Activated naive CD8-positive, alpha-beta T cell (primary cell): ENCODE results near the gene LMNA.
"Not testable (repeated sequence)": the region's sequence is repeated elsewhere in the genome, so short reads cannot be mapped to it uniquely, and the experiment has no call there.

ENCODE experiments used
- H3K27ac Mint-ChIP-seq: one replicate; pipeline ENCODE4 v1.8.0; 2021; ENCODE audit warnings: mixed read lengths
- H3K27me3 Mint-ChIP-seq: one replicate; pipeline ENCODE4 v1.8.0; 2021; ENCODE audit warnings: mixed read lengths
- H3K36me3 Mint-ChIP-seq: one replicate; pipeline ENCODE4 v1.8.0; 2021; ENCODE audit warnings: mixed read lengths
- H3K4me1 Mint-ChIP-seq: one replicate; pipeline ENCODE4 v1.8.0; 2021; ENCODE audit warnings: low read depth, mixed read lengths
- H3K4me3 Mint-ChIP-seq: one replicate; pipeline ENCODE4 v1.8.0; 2021; ENCODE audit warnings: mild to moderate bottlenecking, mixed read lengths
- H3K9me3 Mint-ChIP-seq: one replicate; pipeline ENCODE4 v1.8.0; 2021; ENCODE audit warnings: low read depth, mixed read lengths

LMNA gene

GRCh38 chr1:156164125-156164831 lies 49.8 kb downstream of the LMNA start:
- H3K27me3 Mint-ChIP-seq = no peaks in the 10 kb centered on the region
- no peak overlapping the region for H3K27ac Mint-ChIP-seq
- no peaks in the 10 kb centered on the region for H3K9me3 Mint-ChIP-seq
- peaks cover 4% of the 10 kb centered on the region for H3K36me3 Mint-ChIP-seq
- no peak overlapping the region for H3K4me3 Mint-ChIP-seq
- H3K4me1 Mint-ChIP-seq = peaks cover 37% of the 10 kb centered on the region

GRCh38 chr1:156165083-156165482 lies 50.6 kb downstream of the LMNA start:
- Mint-ChIP-seq H3K27me3 (no peaks in the 10 kb centered on the region), H3K36me3 (peaks cover 4% of the 10 kb centered on the region), H3K4me3 (no peak overlapping the region), H3K4me1 (peaks cover 31% of the 10 kb centered on the region), H3K9me3 (no peaks in the 10 kb centered on the region), H3K27ac (peak overlapping the region; percentile 42)

- Mint-ChIP-seq H3K27ac (no peak overlapping the region), H3K9me3 (no peaks in the 10 kb centered on the region), H3K4me1 (peaks cover 13% of the 10 kb centered on the region), H3K27me3 (no peaks in the 10 kb centered on the region), H3K36me3 (peaks cover 4% of the 10 kb centered on the region), H3K4me3 (no peak overlapping the region)
These were observed 53.0 kb downstream of the LMNA start for GRCh38 chr1:156167536-156167935.

DNA sequence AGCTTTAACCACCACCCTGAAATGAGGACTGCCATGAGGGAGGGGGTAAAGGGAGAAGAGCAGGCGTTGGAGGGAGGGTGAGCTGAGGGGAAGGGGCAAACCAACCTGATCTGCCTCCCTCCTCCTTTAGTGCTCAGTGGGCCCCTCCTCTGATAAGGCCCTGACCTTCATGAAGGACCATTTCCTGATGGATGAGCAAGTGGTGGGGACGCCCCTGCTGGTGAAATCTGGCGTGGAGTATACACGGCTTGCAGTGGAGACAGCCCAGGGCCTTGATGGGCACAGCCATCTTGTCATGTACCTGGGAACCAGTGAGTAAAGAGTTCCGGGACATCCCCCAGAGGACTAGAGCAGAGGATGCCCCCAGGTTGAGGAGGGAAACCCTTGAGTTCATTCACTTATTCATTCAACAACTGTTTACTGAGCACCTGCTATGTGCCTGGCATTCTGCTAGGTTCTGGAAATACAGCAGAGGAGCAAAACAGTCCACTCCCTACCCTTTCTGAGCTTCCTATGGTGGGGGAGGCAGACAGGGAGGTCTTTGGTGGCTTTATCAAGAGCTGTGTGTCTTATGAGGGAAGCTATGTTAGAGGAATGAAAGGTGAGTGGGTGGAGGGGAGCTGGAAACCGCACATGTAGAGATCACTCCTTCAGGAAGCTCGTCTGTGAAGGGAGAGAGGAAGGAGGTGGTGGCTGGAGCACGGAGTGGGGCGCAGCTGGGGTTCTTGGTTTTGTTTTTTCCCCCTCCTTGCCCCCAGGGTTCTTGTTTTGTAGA lies 58.4 kb downstream of the LMNA start:
- Mint-ChIP-seq H3K9me3 (no peaks in the 10 kb centered on the region), H3K27ac (no peak overlapping the region)

DNA sequence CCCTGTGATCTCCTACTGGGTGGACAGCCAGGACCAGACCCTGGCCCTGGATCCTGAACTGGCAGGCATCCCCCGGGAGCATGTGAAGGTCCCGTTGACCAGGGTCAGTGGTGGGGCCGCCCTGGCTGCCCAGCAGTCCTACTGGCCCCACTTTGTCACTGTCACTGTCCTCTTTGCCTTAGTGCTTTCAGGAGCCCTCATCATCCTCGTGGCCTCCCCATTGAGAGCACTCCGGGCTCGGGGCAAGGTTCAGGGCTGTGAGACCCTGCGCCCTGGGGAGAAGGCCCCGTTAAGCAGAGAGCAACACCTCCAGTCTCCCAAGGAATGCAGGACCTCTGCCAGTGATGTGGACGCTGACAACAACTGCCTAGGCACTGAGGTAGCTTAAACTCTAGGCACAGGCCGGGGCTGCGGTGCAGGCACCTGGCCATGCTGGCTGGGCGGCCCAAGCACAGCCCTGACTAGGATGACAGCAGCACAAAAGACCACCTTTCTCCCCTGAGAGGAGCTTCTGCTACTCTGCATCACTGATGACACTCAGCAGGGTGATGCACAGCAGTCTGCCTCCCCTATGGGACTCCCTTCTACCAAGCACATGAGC lies 62.2 kb downstream of the LMNA start:
- Mint-ChIP-seq H3K27ac (no peak overlapping the region), H3K9me3 (no peaks in the 10 kb centered on the region)

More for the DNA sequence above, 58.4 kb downstream of the LMNA start:
- no peak overlapping the region for H3K4me3 Mint-ChIP-seq
- peaks cover 2% of the 10 kb centered on the region for H3K36me3 Mint-ChIP-seq
- no peaks in the 10 kb centered on the region for H3K27me3 Mint-ChIP-seq
- peaks cover 15% of the 10 kb centered on the region for H3K4me1 Mint-ChIP-seq

DNA sequence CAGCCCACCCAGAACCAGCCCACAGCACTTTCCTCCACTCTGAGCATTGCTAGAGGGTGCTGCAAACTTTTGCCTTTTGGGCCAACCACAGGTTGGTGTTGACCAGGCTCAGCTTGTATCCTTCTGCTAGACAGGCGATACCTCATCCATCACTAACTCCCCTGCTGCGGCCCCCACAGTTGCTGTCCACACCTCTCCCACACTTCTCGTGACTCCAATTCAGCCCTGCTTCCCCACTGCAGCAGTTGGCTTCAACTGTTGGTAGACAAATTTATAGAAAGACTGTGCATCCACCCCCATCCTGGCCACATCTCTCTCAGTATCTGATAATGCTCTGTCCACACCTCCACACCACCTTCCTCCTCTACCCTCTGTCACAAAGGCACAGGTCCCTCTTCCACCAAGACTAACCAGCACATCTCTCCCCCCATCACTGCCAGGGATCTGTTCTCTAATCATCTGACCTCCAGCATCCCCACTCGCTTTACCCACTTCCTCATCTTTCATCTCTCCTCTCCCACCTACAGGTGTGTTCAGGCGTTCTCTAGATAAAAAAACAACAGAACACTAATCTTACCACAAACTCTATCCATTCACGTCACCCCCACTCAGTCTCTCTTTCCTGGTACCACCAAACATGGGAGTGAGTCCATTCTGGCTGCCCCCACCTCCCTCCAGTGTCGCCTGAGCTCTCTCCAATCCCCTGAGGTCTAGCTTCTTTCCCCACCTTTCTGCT lies 63.6 kb downstream of the LMNA start:
- Mint-ChIP-seq H3K27me3 (no peaks in the 10 kb centered on the region), H3K27ac (peak overlapping the region; percentile 76), H3K4me3 (peak overlapping the region; percentile 44), H3K9me3 (no peaks in the 10 kb centered on the region), H3K4me1 (peaks cover 22% of the 10 kb centered on the region), H3K36me3 (peaks cover 2% of the 10 kb centered on the region)

More for the DNA sequence above, 62.2 kb downstream of the LMNA start:
- no peak overlapping the region for H3K4me3 Mint-ChIP-seq
- no peaks in the 10 kb centered on the region for H3K27me3 Mint-ChIP-seq
- peaks cover 26% of the 10 kb centered on the region for H3K4me1 Mint-ChIP-seq
- peaks cover 2% of the 10 kb centered on the region for H3K36me3 Mint-ChIP-seq

GRCh38 chr1:156180471-156180870 lies 66.0 kb downstream of the LMNA start:
- Mint-ChIP-seq H3K27me3 (no peaks in the 10 kb centered on the region), H3K4me1 (peaks cover 18% of the 10 kb centered on the region), H3K27ac (no peak overlapping the region), H3K4me3 (no peak overlapping the region), H3K36me3 (peaks cover 2% of the 10 kb centered on the region), H3K9me3 (no peaks in the 10 kb centered on the region)

DNA sequence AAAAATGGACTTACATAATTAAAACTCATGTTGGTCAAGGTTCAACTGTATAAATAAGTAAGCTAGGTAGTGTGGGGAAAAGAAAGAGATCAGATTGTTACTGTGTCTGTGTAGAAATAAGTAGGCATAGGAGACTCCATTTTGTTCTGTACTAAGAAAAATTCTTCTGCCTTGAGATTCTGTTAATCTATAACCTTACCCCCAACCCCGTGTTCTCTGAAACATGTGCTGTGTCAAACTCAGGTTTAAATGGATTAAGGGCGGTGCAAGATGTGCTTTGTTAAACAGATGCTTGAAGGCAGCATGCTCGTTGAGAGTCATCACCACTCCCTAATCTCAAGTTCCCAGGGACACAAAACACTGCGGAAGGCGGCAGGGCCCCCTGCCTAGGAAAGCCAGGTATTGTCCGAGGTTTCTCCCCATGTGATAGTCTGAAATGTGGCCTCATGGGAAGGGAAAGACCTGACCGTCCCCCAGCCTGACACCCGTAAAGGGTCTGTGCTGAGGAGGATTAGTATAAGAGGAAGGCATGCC lies 66.9 kb downstream of the LMNA start:
- H3K27ac Mint-ChIP-seq, H3K9me3 Mint-ChIP-seq, H3K36me3 Mint-ChIP-seq, H3K4me3 Mint-ChIP-seq, H3K27me3 Mint-ChIP-seq: not testable (repeated sequence)
- H3K4me1 Mint-ChIP-seq = peaks cover 18% of the 10 kb centered on the region

DNA sequence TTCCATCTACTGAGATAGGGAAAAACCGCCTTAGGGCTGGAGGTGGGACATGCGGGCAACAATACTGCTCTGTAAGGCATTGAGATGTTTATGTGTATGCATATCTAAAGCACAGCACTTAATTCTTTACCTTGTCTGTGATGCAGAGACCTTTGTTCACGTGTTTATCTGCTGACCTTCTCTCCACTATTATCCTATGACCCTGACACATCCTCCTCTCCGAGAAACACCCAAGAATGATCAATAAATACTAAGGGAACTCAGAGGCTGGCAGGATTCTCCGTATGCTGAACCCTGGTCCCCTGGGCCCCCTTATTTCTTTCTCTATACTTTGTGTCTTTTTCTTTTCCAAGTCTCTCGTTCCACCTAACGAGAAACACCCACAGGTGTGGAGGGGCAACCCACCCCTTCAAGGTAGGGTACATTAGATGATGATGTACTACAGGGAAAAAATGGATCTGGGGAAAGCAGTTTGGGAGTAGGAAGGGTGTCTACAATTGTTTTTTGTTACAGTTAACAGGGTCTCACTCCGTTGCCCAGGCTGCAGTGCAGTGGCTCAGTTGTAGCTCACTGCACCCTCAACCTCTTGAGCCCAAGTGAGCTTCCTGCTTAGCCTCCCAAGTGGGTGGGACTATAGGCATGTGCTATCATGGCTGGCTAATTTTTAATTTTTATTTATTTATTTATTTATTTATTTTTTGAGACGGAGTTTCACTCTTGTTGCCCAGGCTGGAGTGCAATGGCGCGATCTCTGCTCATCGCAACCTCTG lies 67.7 kb downstream of the LMNA start:
- not testable (repeated sequence) for H3K36me3 Mint-ChIP-seq, H3K4me3 Mint-ChIP-seq, H3K9me3 Mint-ChIP-seq, H3K27ac Mint-ChIP-seq, H3K27me3 Mint-ChIP-seq
- H3K4me1 Mint-ChIP-seq = peaks cover 15% of the 10 kb centered on the region

DNA sequence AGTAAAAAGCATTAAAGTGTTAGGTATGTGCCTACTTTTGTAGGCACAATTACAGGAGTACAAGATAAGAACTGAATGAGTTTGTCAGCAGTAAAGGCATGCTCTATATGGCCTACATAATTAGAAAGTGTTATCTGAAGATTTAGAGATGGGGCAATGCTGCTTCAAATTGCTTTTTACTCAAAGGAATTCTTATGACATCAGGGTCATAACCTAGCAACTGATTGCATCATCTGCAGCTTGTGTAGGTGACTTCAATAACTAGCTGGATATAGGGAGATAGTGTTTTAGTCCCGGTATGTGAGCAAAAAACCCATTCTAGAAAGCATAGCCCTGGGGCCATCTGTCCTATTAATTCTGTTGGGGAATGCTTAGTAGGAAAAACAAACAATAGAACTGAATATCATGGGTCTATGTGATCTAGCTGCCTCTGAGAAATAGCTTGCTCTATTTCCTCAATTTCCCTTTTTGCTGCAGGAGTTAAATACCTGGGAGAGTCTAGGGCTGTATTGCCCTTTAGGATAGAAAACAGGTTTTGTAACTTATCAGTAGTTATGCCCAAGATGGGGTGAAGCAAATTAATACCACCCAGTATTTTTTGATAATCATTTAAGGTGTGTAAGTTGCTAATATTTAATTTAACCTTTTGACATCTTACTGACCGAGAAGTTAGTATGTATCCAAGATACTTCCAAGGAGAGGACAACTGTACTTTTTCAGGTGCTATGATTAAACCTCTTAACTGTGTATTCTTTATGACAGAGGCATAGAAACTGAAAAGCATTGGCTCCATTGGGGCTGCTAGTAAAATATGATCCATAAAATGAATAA lies 72.1 kb downstream of the LMNA start:
- not testable (repeated sequence) for H3K4me1 Mint-ChIP-seq, H3K36me3 Mint-ChIP-seq, H3K4me3 Mint-ChIP-seq, H3K27me3 Mint-ChIP-seq, H3K27ac Mint-ChIP-seq, H3K9me3 Mint-ChIP-seq
